Non-pigmented ciliary epithelial cell (primary cell): ENCODE data around the gene DLK2.
"Not testable (repeated sequence)": the region's sequence is repeated elsewhere in the genome, so short reads cannot be mapped to it uniquely, and the experiment has no call there.

Experiments used
- DNase-seq: peaks from one replicate; pipeline ENCODE4 v3.0.0-alpha.2; 2010; ENCODE audit warnings: low read depth

The DLK2 gene

DNA sequence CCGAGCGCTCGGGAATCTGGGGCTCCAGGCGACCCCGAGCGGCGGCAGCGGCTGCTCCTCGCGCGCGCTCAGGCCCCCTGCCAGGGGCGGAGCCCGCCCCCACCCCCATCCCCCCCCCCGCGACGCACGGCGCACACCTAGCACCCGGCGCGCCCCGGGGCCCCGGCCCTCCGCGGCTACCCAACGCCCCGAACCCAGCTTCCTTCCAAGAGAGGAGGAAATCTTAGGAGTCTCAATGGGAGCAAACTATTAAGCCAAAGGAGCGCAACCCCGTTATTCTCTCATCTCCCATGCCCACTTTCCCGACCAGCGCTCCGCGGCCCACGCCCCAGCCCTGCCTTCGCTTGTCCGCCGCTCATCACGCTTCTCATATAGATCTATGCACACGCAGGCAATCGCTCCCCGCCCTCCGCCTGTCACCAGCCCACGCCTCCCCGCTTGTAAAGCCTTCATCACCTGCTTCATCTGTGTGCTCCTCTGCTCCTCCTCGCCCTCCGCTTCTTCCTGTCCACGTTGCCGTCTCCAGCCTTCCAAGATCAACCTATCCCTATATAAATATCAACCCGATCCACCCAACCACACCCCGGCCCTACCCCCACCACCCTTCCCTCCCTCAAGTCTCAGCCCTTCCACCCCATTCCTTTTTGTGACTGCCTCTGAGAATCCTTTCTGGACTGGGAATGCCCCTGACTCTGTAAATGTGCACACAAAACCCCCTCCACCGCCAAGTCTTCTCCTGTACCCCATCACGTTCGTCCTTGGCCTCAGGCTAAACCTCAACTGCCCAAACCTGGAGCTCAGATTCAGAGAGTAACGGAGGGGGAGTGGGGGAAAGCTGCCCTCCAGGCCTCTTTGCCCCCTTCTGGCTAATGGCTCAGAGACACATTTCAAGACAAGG is at the start of gene DLK2:
Gene DLK2, minus strand, starts transcription at position 18 of the 898 bp plus-strand sequence. CDS start 723 bp downstream, outside the sequence.
- DNase-seq: no peak

- DNase-seq: no peak
Measured at GRCh38 chr6:43503443-43503842, 48.1 kb upstream of the DLK2 start.

DNA sequence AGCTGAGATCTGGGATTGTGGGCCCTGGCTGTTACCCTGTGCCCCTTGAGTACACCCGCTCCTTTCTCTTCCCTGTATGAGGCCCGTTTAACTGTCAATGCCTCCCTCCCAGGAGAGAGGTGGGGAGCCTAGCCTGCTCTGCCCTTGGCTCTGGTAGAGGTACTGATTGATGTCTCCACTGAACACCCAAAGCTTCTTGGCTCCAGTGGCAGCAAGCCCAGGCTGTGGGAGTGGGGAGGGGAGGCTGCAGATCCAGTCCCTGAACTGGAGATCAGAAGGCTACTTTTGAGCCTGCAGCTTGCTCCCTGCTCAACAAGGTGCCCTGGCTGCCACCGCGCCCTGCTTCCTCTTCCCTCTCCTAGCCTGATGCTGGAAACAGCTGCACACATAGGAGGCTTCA is 47.3 kb upstream of the DLK2 start:
- DNase-seq: no peak

DNA sequence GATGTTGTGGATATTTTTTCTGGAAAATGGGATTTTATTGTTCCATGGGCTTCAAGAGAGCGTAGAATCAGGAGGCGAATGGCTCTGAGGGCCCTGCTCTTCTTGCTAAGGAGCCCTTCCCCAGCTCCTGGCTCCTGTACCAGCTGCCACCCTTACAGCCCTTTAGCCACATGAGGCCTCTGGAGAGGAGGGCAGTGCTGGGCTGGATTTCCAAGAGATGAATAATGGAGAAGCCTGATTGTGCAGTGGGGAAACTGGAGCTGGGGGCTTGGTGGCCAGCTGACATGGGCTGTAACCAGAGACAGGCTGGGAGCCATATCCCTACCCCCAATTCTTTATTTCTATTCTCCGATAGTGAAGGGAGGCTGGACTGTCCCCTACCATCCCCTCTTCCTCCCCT is 45.6 kb upstream of the DLK2 start:
- DNase-seq: no peak

DNA sequence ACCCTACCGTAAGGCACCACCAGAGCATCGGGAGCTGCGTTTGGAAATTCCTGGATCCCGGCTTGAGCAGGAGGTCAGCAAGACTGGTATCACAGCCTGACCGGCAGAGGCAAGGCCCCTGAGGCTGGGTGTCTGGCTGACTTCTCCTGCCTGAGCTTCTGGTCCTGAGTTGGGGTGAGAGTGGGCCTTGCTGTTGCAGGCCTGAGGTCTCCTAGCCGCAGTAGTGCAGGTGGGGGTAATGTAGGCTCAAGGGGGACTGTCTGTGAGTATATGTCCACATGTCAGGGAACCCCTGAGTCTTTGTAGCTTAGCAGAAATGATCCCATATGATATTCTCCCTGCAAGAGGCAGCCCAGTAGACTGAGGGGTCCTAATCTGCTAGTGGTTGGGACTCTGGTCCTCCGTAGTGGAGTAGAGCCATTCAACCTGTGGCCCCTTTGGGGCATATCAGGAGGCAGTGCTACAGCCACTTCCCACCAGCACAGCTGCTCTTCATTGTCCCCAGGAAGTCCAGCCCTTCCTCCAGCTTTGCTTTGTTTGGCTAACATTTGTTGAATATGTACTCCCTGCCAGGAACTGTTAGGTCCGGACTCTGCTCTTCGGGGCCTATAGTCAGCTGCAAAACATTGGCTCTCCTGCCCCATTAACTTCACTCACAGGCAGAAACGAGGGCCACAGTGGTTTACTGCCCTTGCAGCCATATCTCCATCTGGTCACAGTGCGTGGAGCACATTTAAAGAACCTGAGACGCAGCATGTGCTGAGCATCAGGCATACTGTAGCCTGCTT is 43.9 kb upstream of the DLK2 start:
- DNase-seq: no peak

- not testable (repeated sequence) for DNase-seq
Measured at GRCh38 chr6:43498291-43498690, 42.9 kb upstream of the DLK2 start.

- DNase-seq: no peak
Measured at GRCh38 chr6:43497689-43498088, 42.3 kb upstream of the DLK2 start.

DNA sequence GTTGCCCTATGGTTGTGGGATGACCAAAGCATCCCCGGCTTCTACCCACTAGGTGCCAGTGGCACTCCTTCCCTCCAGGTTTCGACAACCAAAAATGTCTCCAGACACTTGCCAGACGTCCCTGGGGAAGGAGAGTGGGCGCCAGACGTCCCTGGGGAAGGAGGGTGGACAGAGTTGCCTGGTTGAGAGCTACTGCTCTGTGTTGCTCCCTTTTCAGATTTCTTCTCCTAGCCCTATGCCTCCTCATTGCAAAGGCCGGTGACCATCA is 41.7 kb upstream of the DLK2 start:
- DNase-seq: no peak

DNA sequence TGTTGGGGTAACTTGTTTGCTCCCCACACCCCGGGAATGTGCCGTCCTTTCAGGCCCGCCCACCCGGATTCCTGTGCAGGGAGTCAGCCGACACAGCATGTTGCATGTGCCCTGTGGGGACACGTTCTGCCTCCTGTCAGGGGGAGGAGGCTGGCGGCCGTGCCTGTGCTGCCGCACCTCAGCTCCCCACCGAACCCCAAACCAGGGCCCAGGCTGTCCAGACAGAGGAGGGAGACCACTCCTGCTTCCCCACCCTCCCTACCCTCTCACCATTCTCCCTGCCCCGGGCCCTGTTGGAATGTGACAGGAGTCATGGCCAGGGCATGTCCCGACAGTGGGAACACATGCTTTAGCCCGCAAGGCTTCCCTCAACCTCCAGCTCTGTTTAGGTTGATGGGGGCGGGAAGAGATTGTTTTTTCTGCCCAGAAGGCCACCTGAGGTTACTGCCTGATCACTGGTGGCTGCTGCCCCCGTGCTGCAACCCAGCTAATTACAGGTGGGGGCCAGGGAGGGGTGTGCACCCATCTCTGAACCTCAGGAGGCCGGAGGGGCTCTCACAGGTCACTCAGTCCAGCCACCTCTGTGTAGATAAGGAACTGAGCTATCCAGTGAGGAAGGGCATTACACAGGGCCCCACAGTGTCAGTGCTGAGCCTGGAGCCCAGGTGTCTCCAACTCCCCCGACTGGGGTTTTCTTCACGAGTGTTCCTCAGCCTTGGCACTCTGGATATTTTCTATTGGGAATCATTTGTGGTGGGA is 41.2 kb upstream of the DLK2 start:
- no peak for DNase-seq

- no peak for DNase-seq
Measured at GRCh38 chr6:43495409-43495941, 40.1 kb upstream of the DLK2 start.

- no peak for DNase-seq
Measured at GRCh38 chr6:43494766-43495165, 39.4 kb upstream of the DLK2 start.

DNA sequence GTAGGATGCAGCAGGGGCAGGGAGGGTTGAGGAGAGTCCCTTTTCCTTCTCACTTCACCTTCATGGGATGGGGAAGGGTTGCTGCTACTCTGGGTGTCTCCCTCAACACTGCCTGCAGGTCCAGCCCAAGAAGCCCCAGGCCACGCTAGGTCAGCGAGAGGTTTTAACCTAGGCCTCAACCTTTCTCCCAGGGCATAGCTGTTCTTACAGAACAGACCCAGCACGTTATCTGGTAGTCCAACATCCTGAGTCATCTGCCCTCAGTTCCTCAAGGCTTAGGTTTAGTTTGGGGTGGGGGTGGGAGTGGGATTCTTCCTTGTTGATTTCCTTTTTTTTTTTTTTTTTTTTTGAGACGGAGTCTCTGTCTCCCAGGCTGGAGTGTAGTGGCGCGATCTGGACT is 39.0 kb upstream of the DLK2 start:
- no peak for DNase-seq

- no peak for DNase-seq
Measured at GRCh38 chr6:43493833-43494232, 38.5 kb upstream of the DLK2 start.

DNA sequence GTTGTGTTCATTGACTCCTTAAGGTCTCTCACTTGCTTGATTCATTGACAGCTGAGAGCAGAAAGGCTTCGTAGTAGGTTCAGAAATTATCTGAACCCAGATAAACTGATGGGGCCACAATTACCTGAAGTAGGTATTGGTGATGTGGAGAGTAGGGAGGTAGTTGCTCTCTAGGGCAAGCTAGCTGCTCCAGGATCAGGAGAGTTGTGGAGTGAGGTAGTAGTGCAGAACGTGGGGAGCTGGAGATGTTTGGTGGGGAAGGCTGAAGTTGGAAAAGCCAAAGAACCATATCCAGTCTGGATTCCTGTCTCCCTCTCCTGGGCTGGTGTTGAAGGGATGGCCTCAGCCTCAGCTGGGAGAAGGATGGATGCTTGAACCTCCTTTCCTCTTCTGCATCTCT is 37.9 kb upstream of the DLK2 start:
- DNase-seq: no peak

- no peak for DNase-seq
Measured at GRCh38 chr6:43492673-43493072, 37.3 kb upstream of the DLK2 start.

GRCh38 chr6:43491750-43492661 is 36.7 kb upstream of the DLK2 start:
- peak; percentile 34 for DNase-seq

DNA sequence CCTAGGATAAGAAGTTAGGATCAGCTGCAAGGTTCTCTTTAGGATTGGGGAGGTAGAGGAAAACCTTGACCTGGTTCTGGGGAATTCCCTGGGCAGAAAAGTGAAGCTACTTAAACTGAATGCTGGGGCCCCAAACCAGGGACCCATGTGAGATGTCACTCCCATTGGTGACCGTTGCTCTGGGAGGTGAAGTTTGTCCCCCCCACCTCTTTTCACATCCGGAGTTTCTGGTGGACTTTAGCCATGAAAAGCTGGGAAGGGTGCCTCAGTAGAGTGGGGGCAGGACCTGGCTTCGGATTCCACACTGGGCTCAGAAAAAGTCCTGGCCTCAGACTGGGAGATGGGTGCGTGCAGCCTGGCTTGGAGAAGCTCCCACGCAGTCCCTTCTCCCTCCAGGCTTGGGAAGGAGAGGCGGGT is 35.2 kb upstream of the DLK2 start:
- no peak for DNase-seq

DNA sequence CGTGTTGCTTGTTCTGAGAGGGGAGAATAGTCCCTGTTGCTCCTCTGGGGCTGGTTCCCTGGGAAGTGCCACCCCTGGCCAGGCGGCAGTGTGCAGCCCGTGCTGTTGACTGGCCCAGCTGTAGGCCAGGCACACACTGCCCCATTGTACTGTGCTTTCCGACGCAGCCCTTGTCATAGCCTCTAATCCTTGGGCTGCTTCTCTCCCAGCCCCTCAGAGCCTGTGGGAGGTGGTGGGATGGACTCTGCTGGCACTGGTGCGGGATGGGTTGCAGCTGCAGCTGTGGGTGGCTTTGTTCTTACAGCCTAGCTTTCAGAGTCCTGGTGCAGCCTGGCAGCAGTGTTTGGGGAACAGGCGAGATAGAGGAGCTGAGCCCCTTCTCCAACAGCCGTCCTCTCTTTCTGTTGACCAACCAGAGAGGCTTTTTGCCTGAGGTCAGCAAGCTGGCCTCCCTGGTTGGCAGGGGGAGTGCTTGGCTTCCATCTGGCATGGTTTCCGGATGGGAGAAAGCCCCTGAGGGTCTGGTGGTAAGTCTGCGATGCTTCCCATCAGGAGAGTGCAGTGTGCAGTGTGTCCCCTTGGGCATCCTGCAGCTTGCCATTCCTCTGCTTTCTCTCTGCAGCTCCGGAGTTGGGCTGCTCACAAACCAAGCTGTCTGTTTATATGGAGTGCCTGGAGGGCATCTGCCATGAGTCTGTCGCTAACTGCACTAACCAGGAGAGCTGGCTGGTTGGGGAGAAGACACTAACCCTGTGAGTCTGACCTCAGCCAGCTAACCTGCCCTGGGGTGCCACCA is 34.1 kb upstream of the DLK2 start:
- no peak for DNase-seq

GRCh38 chr6:43488667-43489276 is 33.4 kb upstream of the DLK2 start:
- DNase-seq: no peak

DNA sequence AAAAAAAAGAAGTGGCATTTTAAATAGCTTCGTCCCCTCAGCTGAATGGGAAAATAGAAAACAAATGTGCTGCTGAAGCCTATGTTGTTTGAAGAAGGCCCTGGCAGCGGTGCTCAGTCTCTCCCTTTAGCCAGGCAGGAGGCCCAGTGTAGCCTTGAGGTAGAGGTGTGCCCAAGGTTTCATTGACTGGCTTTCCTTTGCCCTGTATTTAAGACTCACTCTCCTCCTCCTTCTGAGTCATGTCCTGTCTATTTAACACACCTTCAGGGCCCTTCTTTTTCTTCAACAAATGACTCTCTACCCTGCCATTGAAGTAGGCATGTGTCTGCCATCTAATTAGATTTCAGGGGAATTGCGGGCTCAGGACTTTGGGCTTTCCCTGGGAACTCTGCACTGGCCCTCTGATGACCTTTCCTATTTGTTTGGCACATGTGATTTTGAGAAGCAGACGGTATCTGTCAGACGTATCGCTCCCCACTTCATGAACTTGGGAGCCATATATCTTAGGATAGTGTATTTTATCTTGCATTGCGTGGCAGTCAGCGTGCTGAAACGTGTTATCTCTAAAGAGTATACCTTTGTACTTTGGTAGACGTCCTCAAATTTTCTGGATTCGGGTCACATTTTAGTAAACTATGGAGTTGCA is 26.4 kb upstream of the DLK2 start:
- no peak for DNase-seq
